Esophagus mucosa (tissue), 1 donor: ENCODE results near the gene MAL. TPM values are rescaled to one million over a fixed set of nuclear protein-coding genes. Genes with fewer than 3 reads are reported as not detected.
"Not testable (repeated sequence)": the region's sequence is repeated elsewhere in the genome, so short reads cannot be mapped to it uniquely, and the experiment has no call there.

Experiments
- ATAC-seq: fragments of 200-7000 bp; cut with Tn5 transposase; one replicate; pipeline ENCODE4 v1.9.1; 2020
- total RNA-seq: library from RNA; stranded (reverse); gene quantifications from one replicate; pipeline ENCODE4 v1.2.4, GENCODE V29; 2023
- donor health status: DM: yes; HTN: yes; CAD: no.

The MAL gene
- total RNA-seq, 1 donor from 2014 or later: 382 TPM

GRCh38 chr2:95063086-95063958, 37.8 kb downstream of the MAL start:
- ATAC-seq: no peak

GRCh38 chr2:95068256-95068655, 42.7 kb downstream of the MAL start:
- no peak for ATAC-seq

- no peak for ATAC-seq
Measured at GRCh38 chr2:95069465-95069864, 44.0 kb downstream of the MAL start.

- ATAC-seq: no peak
Measured at GRCh38 chr2:95071856-95072255, 46.3 kb downstream of the MAL start.

- ATAC-seq: no peak
Measured at GRCh38 chr2:95072424-95072823, 46.9 kb downstream of the MAL start.

- ATAC-seq: no peak
Measured at GRCh38 chr2:95073856-95074662, 48.6 kb downstream of the MAL start.

GRCh38 chr2:95074663-95075439, 49.3 kb downstream of the MAL start:
- no peak for ATAC-seq

GRCh38 chr2:95075440-95076132, 50.1 kb downstream of the MAL start:
- ATAC-seq: no peak

- peak; percentile 94 for ATAC-seq
Measured at GRCh38 chr2:95076705-95077529, 51.4 kb downstream of the MAL start.

GRCh38 chr2:95077530-95077825, 52.0 kb downstream of the MAL start:
- ATAC-seq: peak; percentile 41

GRCh38 chr2:95077861-95078603, 52.5 kb downstream of the MAL start:
- ATAC-seq: no peak

GRCh38 chr2:95079199-95079683, 53.7 kb downstream of the MAL start:
- ATAC-seq: no peak

GRCh38 chr2:95082477-95082876, 57.0 kb downstream of the MAL start:
- no peak for ATAC-seq

GRCh38 chr2:95086017-95086416, 60.5 kb downstream of the MAL start:
- no peak for ATAC-seq

- ATAC-seq: no peak
Measured at GRCh38 chr2:95087379-95087778, 61.9 kb downstream of the MAL start.

- ATAC-seq: no peak
Measured at GRCh38 chr2:95091885-95092555, 66.5 kb downstream of the MAL start.

GRCh38 chr2:95098273-95098672, 72.8 kb downstream of the MAL start:
- not testable (repeated sequence) for ATAC-seq

GRCh38 chr2:95099910-95100309, 74.4 kb downstream of the MAL start:
- ATAC-seq: no peak
